OCI-LY3 (cell line): ENCODE measurements around the gene CAMK1D.

Experiments
- CTCF ChIP-seq: fragments of 200-600, 300-600 bp; sonication (generic); IDR thresholded peaks from 2 replicates; pipeline ENCODE4 v1.5.1; 2014; ENCODE audit warnings: antibody characterized with exemption, low read length, low read depth
- EZH2phosphoT487 ChIP-seq: fragments of 200-600 bp; shearing (Covaris generic); IDR thresholded peaks from 2 replicates; pipeline ENCODE4 v1.6.1; 2018; ENCODE audit warnings: antibody characterized with exemption, mixed run types, low read depth

GRCh38 chr10:12564173-12564572 lies 214.8 kb downstream of the CAMK1D start:
- no peak for TF ChIP-seq CTCF
- no peak for TF ChIP-seq EZH2phosphoT487
